GM12878 (cell line): ENCODE results near the gene ACSF3. TPM values are rescaled to one million over a fixed set of nuclear protein-coding genes. Genes with fewer than 3 reads are reported as not detected.

Source experiments
- ATAC-seq: fragments of 200-7000 bp; cut with Tn5 transposase; 3 replicates; pipeline ENCODE4 v1.9.1; 2020; ENCODE audit warnings: mild to moderate bottlenecking, moderate library complexity
- BruUV-seq: library from RNA; stranded (reverse); fragments of 400-500 nt; replicated peaks from 2 replicates; lab custom pipeline; 2021; lab: Mats Ljungman, UMichigan
- CTCF ChIA-PET: fragments of 300-600 bp; sonication (Branson Sonifier 250); formaldehyde crosslinking; extraction: SDS; loops from one replicate; lab custom pipeline; 2021; ENCODE audit warnings: inconsistent platforms; lab: Yijun Ruan, JAX
- POLR2A ChIA-PET: fragments of 350-600 bp; formaldehyde crosslinking; extraction: SDS; loops from one replicate; lab custom pipeline; 2021; ENCODE audit warnings: inconsistent platforms; lab: Charles Lee
- RAD21 ChIA-PET: fragments of 300-600 bp; sonication (Branson Sonifier 250); formaldehyde crosslinking; loops from one replicate; lab custom pipeline; 2023; ENCODE audit warnings: antibody characterized with exemption; ENCODE audit not compliant: unreplicated experiment; lab: Charles Lee
- SMC1A ChIA-PET: fragments of 300-600 bp; sonication (Branson Sonifier 250); formaldehyde crosslinking; loops from one replicate; lab custom pipeline; 2023; ENCODE audit not compliant: unreplicated experiment, uncharacterized antibody; lab: Charles Lee
- DNase-seq: peaks from one replicate; pipeline ENCODE4 v3.0.0-alpha.2; 2011; ENCODE audit warnings: low read depth, low spot score
- FAIRE-seq: peaks from 3 replicates; lab custom pipeline; 2011; peaks lifted over from hg19 to GRCh38; lab: Jason Lieb, UNC
- H2AFZ ChIP-seq: 2 replicates; pipeline ENCODE4 v1.6.0; 2011; ENCODE audit warnings: low read depth, low read length, control low read depth; ENCODE audit not compliant: control insufficient read depth
- H3K27ac ChIP-seq: 2 replicates; pipeline ENCODE4 v1.5.1; 2011; ENCODE audit warnings: control low read depth; ENCODE audit not compliant: control insufficient read depth, insufficient read depth
- H3K27me3 ChIP-seq, 2 experiments: replicated peaks in 1 of 2; 2 replicates each; pipeline versions ENCODE4 v1.6.0 to v1.6.1; 2011; ENCODE audit warnings: low read length in 1 of 2; ENCODE audit not compliant: control insufficient read depth in 2 of 2, insufficient read depth in 2 of 2
- H3K36me3 ChIP-seq, 2 experiments: 2 replicates each; pipeline ENCODE4 v1.5.1; 2011; ENCODE audit warnings: low read length in 1 of 2; ENCODE audit not compliant: control insufficient read depth in 2 of 2, insufficient read depth in 2 of 2
- H3K4me1 ChIP-seq: 2 replicates; pipeline ENCODE4 v1.6.1; 2011; ENCODE audit warnings: mild to moderate bottlenecking, low read length, moderate library complexity, mixed read lengths; ENCODE audit not compliant: control insufficient read depth, insufficient read depth
- H3K4me2 ChIP-seq: 2 replicates; pipeline ENCODE4 v1.6.0; 2011; ENCODE audit warnings: control low read depth; ENCODE audit not compliant: control insufficient read depth, insufficient read depth
- H3K4me3 ChIP-seq: fragments of 200-600 bp; sonication (generic); 2 replicates; pipeline ENCODE4 v1.5.1; 2016
- H3K79me2 ChIP-seq: 2 replicates; pipeline ENCODE4 v1.6.0; 2011; ENCODE audit warnings: low read length; ENCODE audit not compliant: control insufficient read depth, insufficient read depth
- H3K9ac ChIP-seq: 2 replicates; pipeline ENCODE4 v1.8.0; 2011; ENCODE audit warnings: low read length, control low read depth, mixed read lengths; ENCODE audit not compliant: control insufficient read depth, insufficient read depth
- H3K9me3 ChIP-seq: replicated peaks from 3 replicates; pipeline ENCODE4 v1.5.1; 2011; ENCODE audit warnings: mild to moderate bottlenecking, low read length; ENCODE audit not compliant: control insufficient read depth, insufficient read depth
- H4K20me1 ChIP-seq: 2 replicates; pipeline ENCODE4 v1.6.0; 2011; ENCODE audit not compliant: control insufficient read depth, insufficient read depth
- BCLAF1 ChIP-seq: fragments of 450-650 bp; IDR thresholded peaks from 2 replicates; pipeline ENCODE4 v1.6.1; 2017; ENCODE audit warnings: antibody characterized with exemption, mild to moderate bottlenecking, moderate library complexity
- BRCA1 ChIP-seq: IDR thresholded peaks from 2 replicates; pipeline ENCODE4 v1.6.1; 2011; ENCODE audit warnings: low read depth, low read length, improper control_type of control experiment
- CBFB ChIP-seq: IDR thresholded peaks from 2 replicates; pipeline ENCODE4 v1.6.1; 2016; ENCODE audit warnings: antibody characterized with exemption, low read depth
- CREM ChIP-seq: IDR thresholded peaks from 2 replicates; pipeline ENCODE4 v1.6.1; 2014; ENCODE audit warnings: antibody characterized with exemption, low read depth
- E4F1 ChIP-seq: fragments of 450-650 bp; IDR thresholded peaks from 2 replicates; pipeline ENCODE4 v1.6.1; 2018; ENCODE audit warnings: borderline replicate concordance, mild to moderate bottlenecking; ENCODE audit not compliant: partially characterized antibody
- MTA2 ChIP-seq: fragments of 450-650 bp; IDR thresholded peaks from 2 replicates; pipeline ENCODE4 v1.6.1; 2016; ENCODE audit warnings: low read depth, mild to moderate bottlenecking, moderate library complexity
- PAX5 ChIP-seq: IDR thresholded peaks from 2 replicates; pipeline ENCODE4 v1.6.1; 2011; ENCODE audit warnings: low read depth, low read length, borderline replicate concordance
- POU2F2 ChIP-seq: IDR thresholded peaks from 3 replicates; pipeline ENCODE4 v1.6.1; 2011; ENCODE audit warnings: low read depth, mild to moderate bottlenecking, low read length, borderline replicate concordance
- SMC3 ChIP-seq: IDR thresholded peaks from 2 replicates; pipeline ENCODE4 v1.6.1; 2011; ENCODE audit warnings: low read length, improper control_type of control experiment, borderline replicate concordance
- TCF12 ChIP-seq: IDR thresholded peaks from 2 replicates; pipeline ENCODE4 v1.6.1; 2011; ENCODE audit warnings: low read depth, mild to moderate bottlenecking, low read length
- ZNF274 ChIP-seq: IDR thresholded peaks from one replicate; pipeline ENCODE4 v1.8.0; 2011; ENCODE audit not compliant: insufficient read length, insufficient read depth
- WGBS: methylation state at CpG from one replicate; pipeline ENCODE4 v1.1.6; 2016; ENCODE audit warnings: low lambda C conversion rate; ENCODE audit not compliant: insufficient replicate concordance, insufficient coverage; ENCODE audit errors: missing lambda C conversion rate; 5-methylcytosine and 5-hydroxymethylcytosine counted together
- in situ Hi-C: fragments of 300-500 bp; cut with MboI; formaldehyde crosslinking; loops from 9 replicates; pipeline ENCODE4 v1.14.3; 2018; ENCODE audit warnings: mixed read lengths
- intact Hi-C: fragments of 100-400 bp; cut with micrococcal nuclease; formaldehyde crosslinking; loops from one replicate; pipeline ENCODE4 v1.14.2; 2022; ENCODE audit not compliant: unreplicated experiment
- polyA plus RNA-seq, 11 experiments: library from polyadenylated mRNA; depleted of rRNA in 4 of 11; unstranded in 6 of 11; stranded (reverse) in 5 of 11; fragments of >200 nt; fragmentation: Nextera tagmentation in 4 of 11; fragmentation: Illumina TruSeq in 1 of 11; extraction: Ambion mirVana in 4 of 11; extraction: Trizol in 1 of 11; gene quantifications; 1 replicate in 1 of 11; 2 replicates in 10 of 11; pipeline versions ENCODE4 v1.2.1 to v1.2.3, GENCODE V29; 2011 to 2016; ENCODE audit warnings: inconsistent platforms in 2 of 11, missing spikeins in 2 of 11, low read depth in 1 of 11
- total RNA-seq, 4 experiments: library from RNA; depleted of rRNA in 3 of 4; stranded (reverse); fragments of >200 nt in 3 of 4; fragmentation: Illumina TruSeq in 1 of 4; extraction: Trizol in 1 of 4; gene quantifications; 2 replicates each; pipeline versions ENCODE4 v1.2.1 to v1.2.3, GENCODE V29; 2013 to 2021

ACSF3 gene
- total and polyA plus RNA-seq, 10 of the 15 experiments (the other 5 are each of a cell fraction or from before 2014, with no cell fraction given), result 1.0 to 44.4 (median 25.8) TPM

GRCh38 chr16:89057738-89058137 is 35.9 kb upstream of the ACSF3 start:
- ChIA-PET POLR2A (no interaction called here), SMC1A (no interaction called here), CTCF (interaction anchor here (0.9 kb wide), 1 partner anchor 67 kb away, joined by 3 read pairs; no protein-coding TSS in a partner anchor), RAD21 (no interaction called here)
- in situ Hi-C loops, result no loop called here
- H3K27ac ChIP-seq, result no peak overlapping the region
- no peak for ATAC-seq
- no peaks in the 10 kb centered on the region for H3K36me3 ChIP-seq
- peaks cover 25% of the 10 kb centered on the region for H3K4me1 ChIP-seq
- no peak overlapping the region for H3K4me3 ChIP-seq
- no peak for TF ChIP-seq TCF12
- no peak for TF ChIP-seq SMC3
- no peak for TF ChIP-seq POU2F2
- no peak for TF ChIP-seq MTA2
- no peak for TF ChIP-seq BRCA1
- no peak for TF ChIP-seq PAX5
- no peak for TF ChIP-seq CBFB
- no peak for TF ChIP-seq ZNF274
- no peak for TF ChIP-seq BCLAF1
- no peak for TF ChIP-seq CREM
- no peak for TF ChIP-seq E4F1
- no peak for DNase-seq
- H3K27me3 ChIP-seq, result no peaks in the 10 kb centered on the region
- no peak overlapping the region for H3K9ac ChIP-seq
- no peak for FAIRE-seq
- H3K9me3 ChIP-seq, result no peaks in the 10 kb centered on the region
- no TSS peak for BruUV-seq
- no peaks in the 10 kb centered on the region for H3K79me2 ChIP-seq
- intact Hi-C loops, result no loop called here
- 62% methylated on average over 5 of the region's 9 CpGs for WGBS
- H4K20me1 ChIP-seq, result no peaks in the 10 kb centered on the region
- no peak overlapping the region for H2AFZ ChIP-seq
- no peak overlapping the region for H3K4me2 ChIP-seq
